OCI-LY7 (cell line): Measurements from ENCODE around the gene UPF2. TPM values are rescaled to one million over a fixed set of nuclear protein-coding genes. Genes with fewer than 3 reads are reported as not detected.

Experiments used
- BruUV-seq: library from RNA; stranded (reverse); fragments of 400-500 nt; replicated peaks from 2 replicates; lab custom pipeline; 2021; lab: Mats Ljungman, UMichigan
- CTCF ChIA-PET: fragments of 300-600 bp; sonication (Branson Sonifier 250); formaldehyde crosslinking; loops from one replicate; lab custom pipeline; 2022; ENCODE audit warnings: antibody characterized with exemption; ENCODE audit not compliant: unreplicated experiment; lab: Charles Lee
- POLR2A ChIA-PET: fragments of 300-600 bp; sonication (Branson Sonifier 250); formaldehyde crosslinking; loops from one replicate; lab custom pipeline; 2022; ENCODE audit warnings: antibody characterized with exemption; lab: Charles Lee
- DNase-seq: peaks from one replicate; pipeline ENCODE4 v3.0.0-alpha.2; 2015; ENCODE audit warnings: low spot score
- H2AFZ ChIP-seq: fragments of 200-600 bp; sonication (generic), shearing (Covaris generic); 2 replicates; pipeline ENCODE4 v1.6.1; 2014; ENCODE audit warnings: mild to moderate bottlenecking, antibody characterized with exemption, low read length, moderate library complexity
- H3K27ac ChIP-seq: fragments of 200-600 bp; sonication (generic); 2 replicates; pipeline ENCODE4 v1.5.1; 2014; ENCODE audit warnings: mixed run types, low read depth, mild to moderate bottlenecking, moderate library complexity, low read length, inconsistent platforms; ENCODE audit not compliant: poor library complexity, severe bottlenecking
- H3K36me3 ChIP-seq: fragments of 200-600 bp; sonication (generic); 2 replicates; pipeline ENCODE4 v1.6.1; 2014; ENCODE audit warnings: mild to moderate bottlenecking, antibody characterized with exemption, low read length, moderate library complexity, mixed read lengths; ENCODE audit not compliant: insufficient read depth
- H3K4me1 ChIP-seq: fragments of 200-600 bp; sonication (generic); 2 replicates; pipeline ENCODE4 v1.5.1; 2014; ENCODE audit warnings: mild to moderate bottlenecking, low read length; ENCODE audit not compliant: insufficient read depth, poor library complexity, severe bottlenecking
- H3K4me2 ChIP-seq: fragments of 200-600 bp; sonication (generic); 2 replicates; pipeline ENCODE4 v1.6.1; 2014; ENCODE audit warnings: mild to moderate bottlenecking, low read length
- H3K4me3 ChIP-seq: fragments of 200-600 bp; sonication (generic); 2 replicates; pipeline ENCODE4 v1.5.1; 2014; ENCODE audit warnings: mild to moderate bottlenecking, low read depth, low read length; ENCODE audit not compliant: poor library complexity, severe bottlenecking
- H3K79me2 ChIP-seq: fragments of 200-600 bp; sonication (generic); 2 replicates; pipeline ENCODE4 v1.6.1; 2016; ENCODE audit warnings: low read depth, mild to moderate bottlenecking, low read length, moderate library complexity, mixed read lengths; ENCODE audit not compliant: insufficient read depth
- H3K9me2 ChIP-seq: fragments of 200-600 bp; sonication (generic); 2 replicates; pipeline ENCODE4 v1.6.1; 2016; ENCODE audit warnings: mild to moderate bottlenecking, low read length, mixed read lengths; ENCODE audit not compliant: insufficient read depth
- H3K9me3 ChIP-seq: fragments of 200-600 bp; sonication (generic); 2 replicates; pipeline ENCODE4 v1.6.1; 2014; ENCODE audit warnings: mild to moderate bottlenecking, mixed run types, low read length, mixed read lengths
- H4K20me1 ChIP-seq: fragments of 200-600 bp; sonication (generic); 2 replicates; pipeline ENCODE4 v1.6.1; 2014; ENCODE audit warnings: mild to moderate bottlenecking, antibody characterized with exemption, low read length, moderate library complexity, mixed read lengths; ENCODE audit not compliant: insufficient read depth
- EZH2phosphoT487 ChIP-seq: fragments of 200-600 bp; sonication (generic); IDR thresholded peaks from 2 replicates; pipeline ENCODE4 v1.6.1; 2018; ENCODE audit warnings: low read depth, borderline replicate concordance, mild to moderate bottlenecking, mixed run types, antibody characterized with exemption, low read length, moderate library complexity, mixed read lengths
- intact Hi-C: fragments of 100-400 bp; cut with micrococcal nuclease; formaldehyde crosslinking; loops from one replicate; pipeline ENCODE4 v1.10.0; 2022; ENCODE audit not compliant: unreplicated experiment
- total RNA-seq, 2 experiments: library from RNA; depleted of rRNA in 1 of 2; stranded (reverse); fragments of >200 nt in 1 of 2; shearing (Covaris generic) in 1 of 2; gene quantifications; 2 replicates each; pipeline ENCODE4 v1.2.3, GENCODE V29; 2014 to 2022
- TF ChIP-seq, protein P1 (sequence below): fragments of 200-600 bp; sonication (generic); conservative IDR thresholded peaks from 2 replicates; pipeline ENCODE4 v1.5.1; 2014; ENCODE audit warnings: mild to moderate bottlenecking, antibody characterized with exemption, low read length, moderate library complexity, mixed read lengths

Gene UPF2
- total RNA-seq, 2 experiments from 2014 or later: 24.8 to 46.8 TPM

DNA sequence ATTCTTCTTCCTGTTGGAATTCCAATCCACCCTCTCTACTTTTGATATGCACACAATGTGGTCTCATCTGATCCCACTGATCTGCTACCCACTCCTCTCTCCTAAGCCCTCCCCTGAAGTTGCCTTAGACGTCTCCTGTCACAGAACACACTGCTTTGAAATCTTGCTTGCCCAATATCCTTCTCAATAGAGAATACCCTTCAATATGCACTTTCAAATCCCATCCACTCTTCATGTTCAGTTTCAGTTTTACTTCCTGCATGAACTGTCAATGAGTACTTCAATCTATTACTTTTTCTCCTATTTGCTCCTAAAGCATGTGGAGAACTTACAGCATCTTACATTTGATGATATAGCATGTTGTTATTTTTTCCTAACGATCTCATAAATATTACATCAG, 93.5 kb downstream of the UPF2 start:
- Histone ChIP-seq H3K4me2 (no peak overlapping the region), H3K4me3 (no peak overlapping the region), H2AFZ (no peak overlapping the region), H3K79me2 (no peaks in the 10 kb centered on the region), H3K36me3 (peaks cover 86% of the 10 kb centered on the region), H3K9me3 (no peaks in the 10 kb centered on the region), H4K20me1 (no peaks in the 10 kb centered on the region), H3K9me2 (no peaks in the 10 kb centered on the region), H3K4me1 (no peaks in the 10 kb centered on the region), H3K27ac (no peak overlapping the region)
- no TSS peak for BruUV-seq
- ChIA-PET CTCF (no interaction called here), POLR2A (no interaction called here)
- intact Hi-C loops: no loop called here
- DNase-seq: no peak
- TF ChIP-seq EZH2phosphoT487: no peak
- TF ChIP-seq, protein P1, sequence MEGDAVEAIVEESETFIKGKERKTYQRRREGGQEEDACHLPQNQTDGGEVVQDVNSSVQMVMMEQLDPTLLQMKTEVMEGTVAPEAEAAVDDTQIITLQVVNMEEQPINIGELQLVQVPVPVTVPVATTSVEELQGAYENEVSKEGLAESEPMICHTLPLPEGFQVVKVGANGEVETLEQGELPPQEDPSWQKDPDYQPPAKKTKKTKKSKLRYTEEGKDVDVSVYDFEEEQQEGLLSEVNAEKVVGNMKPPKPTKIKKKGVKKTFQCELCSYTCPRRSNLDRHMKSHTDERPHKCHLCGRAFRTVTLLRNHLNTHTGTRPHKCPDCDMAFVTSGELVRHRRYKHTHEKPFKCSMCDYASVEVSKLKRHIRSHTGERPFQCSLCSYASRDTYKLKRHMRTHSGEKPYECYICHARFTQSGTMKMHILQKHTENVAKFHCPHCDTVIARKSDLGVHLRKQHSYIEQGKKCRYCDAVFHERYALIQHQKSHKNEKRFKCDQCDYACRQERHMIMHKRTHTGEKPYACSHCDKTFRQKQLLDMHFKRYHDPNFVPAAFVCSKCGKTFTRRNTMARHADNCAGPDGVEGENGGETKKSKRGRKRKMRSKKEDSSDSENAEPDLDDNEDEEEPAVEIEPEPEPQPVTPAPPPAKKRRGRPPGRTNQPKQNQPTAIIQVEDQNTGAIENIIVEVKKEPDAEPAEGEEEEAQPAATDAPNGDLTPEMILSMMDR: no peak

DNA sequence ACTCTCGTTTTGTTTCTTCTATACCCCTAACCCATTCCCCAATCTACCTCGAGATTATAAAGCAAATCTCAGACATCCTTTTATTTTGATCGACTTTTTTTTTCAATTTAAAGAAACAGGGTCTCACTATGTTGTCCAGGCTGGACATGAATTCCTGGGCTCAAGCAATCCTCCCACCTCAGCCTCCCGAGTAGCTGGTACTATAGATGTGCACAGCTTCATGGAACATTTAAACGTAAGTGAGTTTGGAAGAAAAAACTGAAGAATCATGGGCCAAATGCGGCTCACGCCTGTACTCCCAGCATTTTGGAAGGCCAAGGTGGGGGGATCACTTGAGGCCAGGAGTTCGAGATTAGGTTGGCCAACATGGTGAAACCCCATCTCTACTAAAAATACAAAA, 96.0 kb downstream of the UPF2 start:
- Histone ChIP-seq H4K20me1 (no peaks in the 10 kb centered on the region), H3K9me2 (no peaks in the 10 kb centered on the region), H3K27ac (no peak overlapping the region), H3K4me2 (no peak overlapping the region), H3K9me3 (no peaks in the 10 kb centered on the region), H3K79me2 (no peaks in the 10 kb centered on the region), H3K4me3 (no peak overlapping the region), H3K4me1 (no peaks in the 10 kb centered on the region), H2AFZ (no peak overlapping the region), H3K36me3 (peaks cover 90% of the 10 kb centered on the region)
- no peak for TF ChIP-seq EZH2phosphoT487
- TF ChIP-seq, protein P1: no peak
- DNase-seq: no peak
- POLR2A ChIA-PET: interaction anchor here (0.6 to 0.9 kb wide), 2 partner anchors 14 to 89 kb away, joined by 4 read pairs; no protein-coding TSS in a partner anchor
- intact Hi-C loops: no loop called here
- BruUV-seq: no TSS peak
- CTCF ChIA-PET: no interaction called here

DNA sequence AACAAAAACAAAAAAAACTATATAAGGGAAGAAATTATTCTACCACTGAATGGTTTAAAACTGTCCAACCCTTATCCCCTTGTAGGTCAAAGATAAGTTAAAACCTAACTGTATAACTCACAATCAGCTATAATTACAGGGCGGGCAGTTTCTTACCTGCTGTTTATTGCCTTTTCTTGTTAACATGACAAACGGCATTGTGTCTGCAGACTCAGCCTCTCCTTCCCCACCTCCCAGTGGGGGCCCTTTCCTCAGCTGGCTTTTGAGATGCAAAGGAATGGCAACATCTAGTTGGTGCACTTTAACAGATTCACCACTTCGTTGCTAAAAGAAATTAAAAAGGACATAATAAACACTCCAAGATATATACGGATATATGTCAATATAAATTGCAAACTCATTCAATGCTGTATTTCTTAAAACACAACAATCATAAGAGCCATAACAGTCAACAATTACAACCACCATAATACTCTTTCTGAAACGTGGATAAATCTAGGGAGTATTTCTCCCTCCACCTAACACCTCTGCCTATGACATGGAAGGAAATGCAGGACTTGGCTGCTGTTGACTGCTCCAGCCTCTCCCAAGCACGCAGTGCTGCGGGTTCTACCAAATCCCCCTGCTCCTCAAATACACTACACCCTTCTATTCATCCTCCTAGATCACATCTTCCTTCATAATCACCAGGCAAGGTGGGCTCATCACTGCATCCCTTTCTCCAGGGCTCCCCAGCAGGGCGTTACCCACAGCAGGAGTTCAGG, 106.0 kb downstream of the UPF2 start:
- Histone ChIP-seq H4K20me1 (no peaks in the 10 kb centered on the region), H3K36me3 (peaks cover 78% of the 10 kb centered on the region), H3K4me1 (no peaks in the 10 kb centered on the region), H3K4me2 (no peak overlapping the region), H3K9me2 (no peaks in the 10 kb centered on the region), H3K79me2 (no peaks in the 10 kb centered on the region), H3K9me3 (no peaks in the 10 kb centered on the region), H3K27ac (no peak overlapping the region), H3K4me3 (no peak overlapping the region), H2AFZ (no peak overlapping the region)
- BruUV-seq: no TSS peak
- no peak for TF ChIP-seq EZH2phosphoT487
- TF ChIP-seq, protein P1: no peak
- intact Hi-C loops: no loop called here
- no peak for DNase-seq
- POLR2A ChIA-PET: interaction anchor here (0.9 kb wide), 1 partner anchor 11 kb away, joined by 3 read pairs; no protein-coding TSS in a partner anchor
- CTCF ChIA-PET: no interaction called here
